Astrocyte of the cerebellum (primary cell): ENCODE data around the gene COX7B2.

ENCODE experiments used
- DNase-seq: peaks from one replicate; pipeline ENCODE4 v3.0.0-alpha.2; 2011; ENCODE audit warnings: low read depth
- H3K4me3 ChIP-seq: 2 replicates; pipeline ENCODE4 v1.5.1; 2011; ENCODE audit warnings: mild to moderate bottlenecking, low read depth, low read length, moderate library complexity
- CTCF ChIP-seq: IDR thresholded peaks from 2 replicates; pipeline ENCODE4 v1.5.1; 2012; ENCODE audit warnings: low read length, low read depth, moderate library complexity, mild to moderate bottlenecking; ENCODE audit errors: missing control alignments
- in situ Hi-C: cut with HindIII; loops from 2 replicates; pipeline ENCODE4 v1.10.0; 2017; ENCODE audit warnings: low sequenced_read_pairs

The COX7B2 gene

GRCh38 chr4:46924789-46925529 lies 15.9 kb upstream of the COX7B2 start:
- TF ChIP-seq CTCF, result no peak
- in situ Hi-C loops, result no loop called here
- H3K4me3 ChIP-seq, result no peak overlapping the region
- DNase-seq, result no peak

GRCh38 chr4:46922205-46922604 lies 13.2 kb upstream of the COX7B2 start:
- in situ Hi-C loops, result no loop called here
- TF ChIP-seq CTCF, result no peak
- no peak for DNase-seq
- no peak overlapping the region for H3K4me3 ChIP-seq

- in situ Hi-C loops, result no loop called here
- TF ChIP-seq CTCF, result no peak
- DNase-seq, result no peak
- no peak overlapping the region for H3K4me3 ChIP-seq
Observed at GRCh38 chr4:46908148-46908547, 897 bp downstream of the COX7B2 start.

DNA sequence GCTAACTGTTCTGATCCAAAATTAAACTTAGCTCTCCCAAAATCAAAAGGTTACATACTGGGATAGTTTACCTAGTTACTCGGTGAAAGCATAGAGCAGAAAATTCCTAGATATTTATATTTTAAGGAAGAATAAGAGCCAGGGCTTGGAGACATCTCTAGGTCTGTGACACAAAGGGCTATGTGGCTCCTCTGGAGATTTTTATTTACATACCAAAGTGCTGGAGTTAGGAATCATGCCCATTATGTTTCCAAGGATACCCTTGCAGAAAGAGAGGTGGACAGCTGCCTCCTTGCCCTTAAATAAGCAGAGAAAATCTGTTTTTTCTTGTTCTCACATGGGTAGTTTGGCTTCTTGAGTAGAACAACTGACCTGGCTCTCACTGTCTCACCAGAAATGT lies 9.0 kb downstream of the COX7B2 start:
- no peak for TF ChIP-seq CTCF
- in situ Hi-C loops, result no loop called here

DNA sequence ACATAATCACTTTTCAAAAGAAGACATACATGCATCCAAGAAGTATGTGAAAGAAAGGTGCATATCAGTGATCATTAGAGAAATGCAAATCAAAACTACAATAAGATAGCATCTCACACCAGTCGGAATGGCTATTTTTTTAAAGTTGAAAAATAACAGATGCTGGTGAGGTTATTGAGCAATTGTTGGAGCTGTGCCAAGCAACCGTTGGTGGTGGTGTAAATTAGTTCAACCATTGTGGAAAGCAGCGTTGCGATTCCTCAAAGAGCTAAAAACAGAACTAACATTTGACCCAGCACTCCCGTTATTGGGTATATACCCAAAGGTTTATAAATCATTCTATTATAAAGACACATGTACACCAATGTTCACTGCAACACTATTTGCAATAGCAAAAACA lies 14.2 kb downstream of the COX7B2 start:
- H3K4me3 ChIP-seq, result no peak overlapping the region
- in situ Hi-C loops, result no loop called here
- DNase-seq, result no peak
- no peak for TF ChIP-seq CTCF

More for the DNA sequence above, 9.0 kb downstream of the COX7B2 start:
- H3K4me3 ChIP-seq, result no peak overlapping the region
- DNase-seq, result no peak

DNA sequence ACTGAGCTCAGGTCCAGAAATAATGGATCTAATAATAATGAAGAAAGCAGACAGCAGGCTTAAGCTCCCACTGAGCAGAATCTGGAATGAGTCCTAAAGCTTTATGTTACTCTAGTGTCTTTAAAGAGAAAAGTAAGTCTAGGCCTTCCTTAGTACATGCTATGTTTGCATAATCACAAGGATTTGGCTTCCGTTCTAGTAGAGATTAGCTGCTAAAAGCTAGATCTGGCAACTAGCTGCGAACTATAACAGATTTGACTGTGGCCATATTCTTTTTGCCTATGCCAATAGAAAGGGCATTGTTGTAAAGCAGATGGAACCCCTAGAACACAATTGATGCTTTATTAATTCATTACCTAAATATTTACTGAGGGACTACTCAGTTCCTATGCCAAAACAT lies 19.0 kb downstream of the COX7B2 start:
- no peak for DNase-seq
- H3K4me3 ChIP-seq, result no peak overlapping the region
- no peak for TF ChIP-seq CTCF
- in situ Hi-C loops, result no loop called here

- in situ Hi-C loops, result no loop called here
- no peak for TF ChIP-seq CTCF
- DNase-seq, result no peak
- H3K4me3 ChIP-seq, result no peak overlapping the region
Observed at GRCh38 chr4:46889410-46889809, 19.6 kb downstream of the COX7B2 start.
